ENCODE measurements around the gene SHISA4.

GRCh38 chr1:201930803-201931202 is 42.1 kb downstream of the SHISA4 start:
- TF ChIP-seq, protein P1, sequence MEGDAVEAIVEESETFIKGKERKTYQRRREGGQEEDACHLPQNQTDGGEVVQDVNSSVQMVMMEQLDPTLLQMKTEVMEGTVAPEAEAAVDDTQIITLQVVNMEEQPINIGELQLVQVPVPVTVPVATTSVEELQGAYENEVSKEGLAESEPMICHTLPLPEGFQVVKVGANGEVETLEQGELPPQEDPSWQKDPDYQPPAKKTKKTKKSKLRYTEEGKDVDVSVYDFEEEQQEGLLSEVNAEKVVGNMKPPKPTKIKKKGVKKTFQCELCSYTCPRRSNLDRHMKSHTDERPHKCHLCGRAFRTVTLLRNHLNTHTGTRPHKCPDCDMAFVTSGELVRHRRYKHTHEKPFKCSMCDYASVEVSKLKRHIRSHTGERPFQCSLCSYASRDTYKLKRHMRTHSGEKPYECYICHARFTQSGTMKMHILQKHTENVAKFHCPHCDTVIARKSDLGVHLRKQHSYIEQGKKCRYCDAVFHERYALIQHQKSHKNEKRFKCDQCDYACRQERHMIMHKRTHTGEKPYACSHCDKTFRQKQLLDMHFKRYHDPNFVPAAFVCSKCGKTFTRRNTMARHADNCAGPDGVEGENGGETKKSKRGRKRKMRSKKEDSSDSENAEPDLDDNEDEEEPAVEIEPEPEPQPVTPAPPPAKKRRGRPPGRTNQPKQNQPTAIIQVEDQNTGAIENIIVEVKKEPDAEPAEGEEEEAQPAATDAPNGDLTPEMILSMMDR (IDR thresholded peaks at IDR 0.05; ENCODE audit: extremely low read depth in 1 of 2, insufficient read depth in 1 of 2, low read depth in 1 of 2, low read length in 2 of 2), result no peak
- TF ChIP-seq POLR2AphosphoS5 (IDR thresholded peaks at IDR 0.05; ENCODE audit: insufficient read depth, low read depth, low read length) (no peak), EZH2 (IDR thresholded peaks at IDR 0.05; ENCODE audit: borderline replicate concordance, low read depth, low read length, severe bottlenecking) (no peak), POLR2A (IDR thresholded peaks at IDR 0.05; ENCODE audit: low read depth, low read length) (no peak), GATA2 (IDR thresholded peaks at IDR 0.05; ENCODE audit: insufficient read depth, insufficient read length, low read depth, low read length) (no peak), FOS (IDR thresholded peaks at IDR 0.05; ENCODE audit: borderline replicate concordance, insufficient read depth, low read length) (no peak)
